Measurements from ENCODE around the gene SLC37A3. TPM values are rescaled to one million over a fixed set of nuclear protein-coding genes. Genes with fewer than 3 reads are reported as not detected.

SLC37A3 gene
- total RNA-seq, 1 experiment from 2014 or later, result 52.7 TPM

- no peak overlapping the region for H3T11ph ChIP-seq (ENCODE audit: low read length)
Measured at GRCh38 chr7:140358024-140358411, 40.3 kb downstream of the SLC37A3 start.

More at GRCh38 chr7:140358024-140358411, 40.3 kb downstream of the SLC37A3 start:
- Histone ChIP-seq H3K23ac (ENCODE audit: insufficient read length, low read depth, low read length) (no peak overlapping the region), H4K5ac (ENCODE audit: insufficient read length, low read depth, low read length) (no peak overlapping the region), H2BK15ac (ENCODE audit: low read depth, low read length) (no peak overlapping the region), H3K56ac (ENCODE audit: insufficient read length, low read depth, low read length) (no peak overlapping the region), H3K4ac (ENCODE audit: low read depth, low read length) (no peak overlapping the region), H3K9me3 (ENCODE audit: control insufficient read depth, low read depth, low read length) (no peaks in the 10 kb centered on the region), H3K4me2 (ENCODE audit: insufficient read depth, insufficient read length, low read length) (no peak overlapping the region), H3K79me1 (ENCODE audit: insufficient read depth, low read depth, low read length, poor library complexity, severe bottlenecking) (no peaks in the 10 kb centered on the region), H3K4me1 (ENCODE audit: insufficient read depth, low read length) (no peaks in the 10 kb centered on the region), H3K9ac (ENCODE audit: extremely low read depth, insufficient read length, low read length) (no peak overlapping the region), H2BK120ac (ENCODE audit: low read depth, low read length, poor library complexity, severe bottlenecking) (no peak overlapping the region), H3K14ac (ENCODE audit: insufficient read depth, low read length) (no peak overlapping the region), H2BK5ac (ENCODE audit: insufficient read length, low read length) (no peak overlapping the region), H2BK12ac (ENCODE audit: insufficient read length, low read depth, low read length) (no peak overlapping the region), H4K8ac (replicated peaks; ENCODE audit: insufficient read length, low read depth, low read length) (no peak overlapping the region), H2AK5ac (ENCODE audit: insufficient read length, low read length) (no peak overlapping the region), H2BK20ac (ENCODE audit: low read depth, low read length, poor library complexity, severe bottlenecking) (no peak overlapping the region), H3K79me2 (ENCODE audit: insufficient read depth, low read length) (no peaks in the 10 kb centered on the region), H3K18ac (ENCODE audit: insufficient read length, low read depth, low read length) (no peak overlapping the region), H2AFZ (ENCODE audit: low read length) (no peak overlapping the region), H3K27me3 (ENCODE audit: insufficient read depth, low read length) (no peaks in the 10 kb centered on the region), H4K20me1 (ENCODE audit: control insufficient read depth, insufficient read depth, insufficient read length) (no peaks in the 10 kb centered on the region), H4K91ac (ENCODE audit: insufficient read length, low read depth, low read length) (no peak overlapping the region), H3K27ac (ENCODE audit: insufficient read length, low read depth, low read length) (no peak overlapping the region), H3K23me2 (ENCODE audit: insufficient read length, low read depth, low read length, poor library complexity, severe bottlenecking) (no peaks in the 10 kb centered on the region)
- Mint-ChIP-seq H3K27ac (no peak overlapping the region), H3K9me3 (peaks cover 4 to 6% of the 10 kb centered on the region in 2 experiments; a peak in 4 of 5 replicates), H3K27me3 (ENCODE audit: low read depth) (no peaks in the 10 kb centered on the region), H3K4me3 (no peak overlapping the region), H3K36me3 (ENCODE audit: insufficient read depth in 1 of 3, low read depth in 3 of 3) (peaks cover 34 to 71% (median 64%) of the 10 kb centered on the region in 3 experiments), H3K4me1 (no peaks in the 10 kb centered on the region)
- TF ChIP-seq, protein P1, sequence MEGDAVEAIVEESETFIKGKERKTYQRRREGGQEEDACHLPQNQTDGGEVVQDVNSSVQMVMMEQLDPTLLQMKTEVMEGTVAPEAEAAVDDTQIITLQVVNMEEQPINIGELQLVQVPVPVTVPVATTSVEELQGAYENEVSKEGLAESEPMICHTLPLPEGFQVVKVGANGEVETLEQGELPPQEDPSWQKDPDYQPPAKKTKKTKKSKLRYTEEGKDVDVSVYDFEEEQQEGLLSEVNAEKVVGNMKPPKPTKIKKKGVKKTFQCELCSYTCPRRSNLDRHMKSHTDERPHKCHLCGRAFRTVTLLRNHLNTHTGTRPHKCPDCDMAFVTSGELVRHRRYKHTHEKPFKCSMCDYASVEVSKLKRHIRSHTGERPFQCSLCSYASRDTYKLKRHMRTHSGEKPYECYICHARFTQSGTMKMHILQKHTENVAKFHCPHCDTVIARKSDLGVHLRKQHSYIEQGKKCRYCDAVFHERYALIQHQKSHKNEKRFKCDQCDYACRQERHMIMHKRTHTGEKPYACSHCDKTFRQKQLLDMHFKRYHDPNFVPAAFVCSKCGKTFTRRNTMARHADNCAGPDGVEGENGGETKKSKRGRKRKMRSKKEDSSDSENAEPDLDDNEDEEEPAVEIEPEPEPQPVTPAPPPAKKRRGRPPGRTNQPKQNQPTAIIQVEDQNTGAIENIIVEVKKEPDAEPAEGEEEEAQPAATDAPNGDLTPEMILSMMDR (conservative IDR thresholded peaks at IDR 0.05), result no peak
- no peak for DNase-seq
- WGBS (ENCODE audit: extremely low coverage, insufficient read length, low lambda C conversion rate), result no CpG with 5 or more reads among the region's 3 CpGs

Measured in H9 (cell line).